GM12878 (cell line): Measurements from ENCODE around the gene ANO10. TPM values are rescaled to one million over a fixed set of nuclear protein-coding genes. Genes with fewer than 3 reads are reported as not detected.

Experiments used
- ATAC-seq: fragments of 200-7000 bp; cut with Tn5 transposase; 3 replicates; pipeline ENCODE4 v1.9.1; 2020; ENCODE audit warnings: mild to moderate bottlenecking, moderate library complexity
- BruUV-seq: library from RNA; stranded (reverse); fragments of 400-500 nt; replicated peaks from 2 replicates; lab custom pipeline; 2021; lab: Mats Ljungman, UMichigan
- CTCF ChIA-PET: fragments of 300-600 bp; sonication (Branson Sonifier 250); formaldehyde crosslinking; extraction: SDS; loops from one replicate; lab custom pipeline; 2021; ENCODE audit warnings: inconsistent platforms; lab: Yijun Ruan, JAX
- POLR2A ChIA-PET: fragments of 350-600 bp; formaldehyde crosslinking; extraction: SDS; loops from one replicate; lab custom pipeline; 2021; ENCODE audit warnings: inconsistent platforms; lab: Charles Lee
- RAD21 ChIA-PET: fragments of 300-600 bp; sonication (Branson Sonifier 250); formaldehyde crosslinking; loops from one replicate; lab custom pipeline; 2023; ENCODE audit warnings: antibody characterized with exemption; ENCODE audit not compliant: unreplicated experiment; lab: Charles Lee
- SMC1A ChIA-PET: fragments of 300-600 bp; sonication (Branson Sonifier 250); formaldehyde crosslinking; loops from one replicate; lab custom pipeline; 2023; ENCODE audit not compliant: unreplicated experiment, uncharacterized antibody; lab: Charles Lee
- DNase-seq: peaks from one replicate; pipeline ENCODE4 v3.0.0-alpha.2; 2011; ENCODE audit warnings: low read depth, low spot score
- FAIRE-seq: peaks from 3 replicates; lab custom pipeline; 2011; peaks lifted over from hg19 to GRCh38; lab: Jason Lieb, UNC
- H2AFZ ChIP-seq: 2 replicates; pipeline ENCODE4 v1.6.0; 2011; ENCODE audit warnings: low read depth, low read length, control low read depth; ENCODE audit not compliant: control insufficient read depth
- H3K27ac ChIP-seq: 2 replicates; pipeline ENCODE4 v1.5.1; 2011; ENCODE audit warnings: control low read depth; ENCODE audit not compliant: control insufficient read depth, insufficient read depth
- H3K27me3 ChIP-seq, 2 experiments: replicated peaks in 1 of 2; 2 replicates each; pipeline versions ENCODE4 v1.6.0 to v1.6.1; 2011; ENCODE audit warnings: low read length in 1 of 2; ENCODE audit not compliant: control insufficient read depth in 2 of 2, insufficient read depth in 2 of 2
- H3K36me3 ChIP-seq, 2 experiments: 2 replicates each; pipeline ENCODE4 v1.5.1; 2011; ENCODE audit warnings: low read length in 1 of 2; ENCODE audit not compliant: control insufficient read depth in 2 of 2, insufficient read depth in 2 of 2
- H3K4me1 ChIP-seq: 2 replicates; pipeline ENCODE4 v1.6.1; 2011; ENCODE audit warnings: mild to moderate bottlenecking, low read length, moderate library complexity, mixed read lengths; ENCODE audit not compliant: control insufficient read depth, insufficient read depth
- H3K4me2 ChIP-seq: 2 replicates; pipeline ENCODE4 v1.6.0; 2011; ENCODE audit warnings: control low read depth; ENCODE audit not compliant: control insufficient read depth, insufficient read depth
- H3K4me3 ChIP-seq: fragments of 200-600 bp; sonication (generic); 2 replicates; pipeline ENCODE4 v1.5.1; 2016
- H3K79me2 ChIP-seq: 2 replicates; pipeline ENCODE4 v1.6.0; 2011; ENCODE audit warnings: low read length; ENCODE audit not compliant: control insufficient read depth, insufficient read depth
- H3K9ac ChIP-seq: 2 replicates; pipeline ENCODE4 v1.8.0; 2011; ENCODE audit warnings: low read length, control low read depth, mixed read lengths; ENCODE audit not compliant: control insufficient read depth, insufficient read depth
- H3K9me3 ChIP-seq: replicated peaks from 3 replicates; pipeline ENCODE4 v1.5.1; 2011; ENCODE audit warnings: mild to moderate bottlenecking, low read length; ENCODE audit not compliant: control insufficient read depth, insufficient read depth
- H4K20me1 ChIP-seq: 2 replicates; pipeline ENCODE4 v1.6.0; 2011; ENCODE audit not compliant: control insufficient read depth, insufficient read depth
- ETV6 ChIP-seq, 2 experiments: fragments of 450-650 bp in 1 of 2; IDR thresholded peaks in 1 of 2; conservative IDR thresholded peaks in 1 of 2; 2 replicates each; pipeline ENCODE4 v1.6.1; 2014; ENCODE audit warnings: antibody characterized with exemption in 1 of 2, borderline replicate concordance in 1 of 2, low read depth in 1 of 2, mild to moderate bottlenecking in 1 of 2, moderate library complexity in 1 of 2
- FOXK2 ChIP-seq: fragments of 450-650 bp; IDR thresholded peaks from 2 replicates; pipeline ENCODE4 v1.6.1; 2017; ENCODE audit warnings: mild to moderate bottlenecking, moderate library complexity
- KLF5 ChIP-seq: fragments of 450-650 bp; IDR thresholded peaks from 2 replicates; pipeline ENCODE4 v1.6.1; 2014; ENCODE audit warnings: mild to moderate bottlenecking; ENCODE audit not compliant: partially characterized antibody
- RELA ChIP-seq: fragments of 450-650 bp; IDR thresholded peaks from 2 replicates; pipeline ENCODE4 v1.8.0; 2014; ENCODE audit warnings: borderline replicate concordance; ENCODE audit not compliant: partially characterized antibody
- ZBTB33 ChIP-seq: fragments of 450-650 bp; IDR thresholded peaks from 2 replicates; pipeline ENCODE4 v1.6.1; 2017; ENCODE audit warnings: mild to moderate bottlenecking
- ZBTB40 ChIP-seq: fragments of 450-650 bp; IDR thresholded peaks from 2 replicates; pipeline ENCODE4 v1.6.1; 2016; ENCODE audit warnings: mild to moderate bottlenecking, moderate library complexity, borderline replicate concordance
- WGBS: methylation state at CpG from one replicate; pipeline ENCODE4 v1.1.6; 2016; ENCODE audit warnings: low lambda C conversion rate; ENCODE audit not compliant: insufficient replicate concordance, insufficient coverage; ENCODE audit errors: missing lambda C conversion rate; 5-methylcytosine and 5-hydroxymethylcytosine counted together
- in situ Hi-C: fragments of 300-500 bp; cut with MboI; formaldehyde crosslinking; loops from 9 replicates; pipeline ENCODE4 v1.14.3; 2018; ENCODE audit warnings: mixed read lengths
- intact Hi-C: fragments of 100-400 bp; cut with micrococcal nuclease; formaldehyde crosslinking; loops from one replicate; pipeline ENCODE4 v1.14.2; 2022; ENCODE audit not compliant: unreplicated experiment
- polyA plus RNA-seq, 11 experiments: library from polyadenylated mRNA; depleted of rRNA in 4 of 11; unstranded in 6 of 11; stranded (reverse) in 5 of 11; fragments of >200 nt; fragmentation: Nextera tagmentation in 4 of 11; fragmentation: Illumina TruSeq in 1 of 11; extraction: Ambion mirVana in 4 of 11; extraction: Trizol in 1 of 11; gene quantifications; 1 replicate in 1 of 11; 2 replicates in 10 of 11; pipeline versions ENCODE4 v1.2.1 to v1.2.3, GENCODE V29; 2011 to 2016; ENCODE audit warnings: inconsistent platforms in 2 of 11, missing spikeins in 2 of 11, low read depth in 1 of 11
- total RNA-seq, 4 experiments: library from RNA; depleted of rRNA in 3 of 4; stranded (reverse); fragments of >200 nt in 3 of 4; fragmentation: Illumina TruSeq in 1 of 4; extraction: Trizol in 1 of 4; gene quantifications; 2 replicates each; pipeline versions ENCODE4 v1.2.1 to v1.2.3, GENCODE V29; 2013 to 2021
- TF ChIP-seq, protein P1 (sequence below): fragments of 450-650 bp; IDR thresholded peaks from 2 replicates; pipeline ENCODE4 v1.6.1; 2017; ENCODE audit warnings: mild to moderate bottlenecking, low read depth, inconsistent platforms; ENCODE audit not compliant: poor library complexity, severe bottlenecking

The ANO10 gene
- total and polyA plus RNA-seq, 10 of the 15 experiments (the other 5 are each of a cell fraction or from before 2014, with no cell fraction given): 0.29 to 21.9 (median 1.6) TPM

DNA sequence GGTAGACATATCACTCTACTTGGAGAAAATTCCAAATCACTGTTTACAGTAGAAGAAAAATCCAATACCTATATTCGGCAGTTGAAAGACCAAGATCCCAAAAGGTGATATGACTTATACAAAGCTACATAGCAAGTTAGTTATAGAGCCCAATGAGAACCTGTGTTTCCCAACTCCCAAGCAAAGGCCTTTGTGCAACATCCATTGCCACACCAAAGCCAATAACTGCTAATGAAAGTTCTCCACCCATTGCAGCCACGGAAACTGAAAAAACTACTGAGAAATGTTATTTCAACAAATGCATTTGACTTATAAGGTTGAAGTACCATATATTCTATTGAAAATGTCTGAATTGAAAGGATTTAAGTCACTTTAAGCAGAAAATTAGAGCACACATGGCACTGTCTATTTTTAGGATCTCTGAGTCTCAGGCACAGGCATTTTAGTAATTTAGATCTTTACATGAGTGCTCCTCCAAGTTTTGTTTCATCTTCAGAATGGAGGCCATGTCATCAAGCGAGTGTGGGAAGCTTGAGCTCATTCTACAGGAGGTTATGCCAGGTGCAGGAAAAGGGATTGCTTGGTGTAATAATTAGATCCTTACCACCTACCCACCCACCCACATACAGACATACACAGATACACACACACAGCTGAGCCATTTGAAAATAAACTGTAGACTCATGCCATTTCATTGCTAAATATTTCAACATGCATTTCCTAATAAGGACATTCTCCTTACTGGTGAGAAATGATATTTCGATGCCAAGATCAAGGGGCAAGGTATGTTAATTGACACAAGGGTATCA lies 19.7 kb upstream of the ANO10 start (continued):
- TF ChIP-seq, protein P1, sequence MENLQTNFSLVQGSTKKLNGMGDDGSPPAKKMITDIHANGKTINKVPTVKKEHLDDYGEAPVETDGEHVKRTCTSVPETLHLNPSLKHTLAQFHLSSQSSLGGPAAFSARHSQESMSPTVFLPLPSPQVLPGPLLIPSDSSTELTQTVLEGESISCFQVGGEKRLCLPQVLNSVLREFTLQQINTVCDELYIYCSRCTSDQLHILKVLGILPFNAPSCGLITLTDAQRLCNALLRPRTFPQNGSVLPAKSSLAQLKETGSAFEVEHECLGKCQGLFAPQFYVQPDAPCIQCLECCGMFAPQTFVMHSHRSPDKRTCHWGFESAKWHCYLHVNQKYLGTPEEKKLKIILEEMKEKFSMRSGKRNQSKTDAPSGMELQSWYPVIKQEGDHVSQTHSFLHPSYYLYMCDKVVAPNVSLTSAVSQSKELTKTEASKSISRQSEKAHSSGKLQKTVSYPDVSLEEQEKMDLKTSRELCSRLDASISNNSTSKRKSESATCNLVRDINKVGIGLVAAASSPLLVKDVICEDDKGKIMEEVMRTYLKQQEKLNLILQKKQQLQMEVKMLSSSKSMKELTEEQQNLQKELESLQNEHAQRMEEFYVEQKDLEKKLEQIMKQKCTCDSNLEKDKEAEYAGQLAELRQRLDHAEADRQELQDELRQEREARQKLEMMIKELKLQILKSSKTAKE: no peak
- TF ChIP-seq ZBTB33: no peak
- TF ChIP-seq RELA: no peak

DNA sequence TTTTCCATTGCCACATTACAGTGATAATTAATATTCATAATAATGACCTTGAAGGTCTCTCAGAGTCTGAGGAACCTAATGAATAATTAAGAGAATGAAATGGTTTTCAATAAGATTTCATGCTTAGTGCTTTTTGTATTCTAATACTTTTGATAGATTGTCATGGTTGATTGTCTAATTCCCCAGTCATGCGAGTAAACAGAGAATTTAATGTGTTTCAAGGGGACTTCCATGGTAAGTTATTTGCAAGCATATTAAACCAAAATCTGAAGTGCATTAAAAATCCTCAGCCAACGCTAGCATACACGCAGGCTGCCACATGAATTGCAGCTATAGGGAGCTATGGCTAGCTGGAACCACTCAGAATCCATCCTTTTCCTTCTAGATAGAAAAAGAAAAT lies 18.9 kb upstream of the ANO10 start:
- 89% methylated on average over 3 of the region's 3 CpGs for whole genome bisulfite sequencing
- ATAC-seq (no peak), DNase-seq (no peak), FAIRE-seq (no peak)
- RAD21 ChIA-PET: interaction anchor here (1.0 kb wide), 1 partner anchor 49 kb away, joined by 3 read pairs; no protein-coding TSS in a partner anchor
- H3K79me2 ChIP-seq: no peaks in the 10 kb centered on the region
- POLR2A ChIA-PET: no interaction called here
- H3K4me1 ChIP-seq: no peaks in the 10 kb centered on the region
- H3K27ac ChIP-seq: no peak overlapping the region
- H3K9ac ChIP-seq: no peak overlapping the region
- no peaks in the 10 kb centered on the region for H3K9me3 ChIP-seq
- no peaks in the 10 kb centered on the region for H3K36me3 ChIP-seq
- intact Hi-C loops: no loop called here
- H3K4me2 ChIP-seq: no peak overlapping the region
- H2AFZ ChIP-seq: no peak overlapping the region
- TF ChIP-seq ETV6 (conservative IDR thresholded peaks at IDR 0.05 in 1 of 2, IDR thresholded peaks at IDR 0.05 in 1 of 2; ENCODE audit: borderline replicate concordance in 1 of 2, low read depth in 1 of 2) (no peak), ZBTB40 (no peak), FOXK2 (no peak), KLF5 (no peak)
- no peaks in the 10 kb centered on the region for H4K20me1 ChIP-seq
- SMC1A ChIA-PET: interaction anchor here (1.4 kb wide), 1 partner anchor 10 kb away, joined by 3 read pairs; no protein-coding TSS in a partner anchor
- CTCF ChIA-PET: no interaction called here
- H3K27me3 ChIP-seq: no peaks in the 10 kb centered on the region
- no TSS peak for BruUV-seq
- H3K4me3 ChIP-seq: no peak overlapping the region
- in situ Hi-C loops: no loop called here
